ENCODE measurements around the gene CLN6.

The CLN6 gene

GRCh38 chr15:68210821-68211655, 18.5 kb downstream of the CLN6 start:
- Histone ChIP-seq H3K27ac (ENCODE audit: low read depth, low read length) (no peak overlapping the region), H3K4me3 (ENCODE audit: low read depth, low read length) (no peak overlapping the region), H3K4me1 (ENCODE audit: control insufficient read depth, insufficient read depth, low read length) (peaks cover 26% of the 10 kb centered on the region)

GRCh38 chr15:68210409-68210756, 19.1 kb downstream of the CLN6 start:
- peaks cover 20% of the 10 kb centered on the region for H3K36me3 ChIP-seq (ENCODE audit: control insufficient read depth, insufficient read depth, low read length)
- H3K9ac ChIP-seq (ENCODE audit: low read length): peak overlapping the region; percentile 12
- no peaks in the 10 kb centered on the region for H3K27me3 ChIP-seq (ENCODE audit: control insufficient read depth, insufficient read depth, low read length)
- H3K27ac ChIP-seq (ENCODE audit: low read depth, low read length): no peak overlapping the region
- H3K4me1 ChIP-seq (ENCODE audit: control insufficient read depth, insufficient read depth, low read length): peaks cover 32% of the 10 kb centered on the region
- no peak overlapping the region for H3K4me3 ChIP-seq (ENCODE audit: low read depth, low read length)
- H3K9me3 ChIP-seq (ENCODE audit: control insufficient read depth, insufficient read depth, low read depth, low read length): no peaks in the 10 kb centered on the region

More at GRCh38 chr15:68210821-68211655, 18.5 kb downstream of the CLN6 start:
- H3K27me3 ChIP-seq (ENCODE audit: control insufficient read depth, insufficient read depth, low read length): no peaks in the 10 kb centered on the region
- no peak overlapping the region for H3K9ac ChIP-seq (ENCODE audit: low read length)
- H3K9me3 ChIP-seq (ENCODE audit: control insufficient read depth, insufficient read depth, low read depth, low read length): no peaks in the 10 kb centered on the region
- H3K36me3 ChIP-seq (ENCODE audit: control insufficient read depth, insufficient read depth, low read length): peaks cover 25% of the 10 kb centered on the region

DNA sequence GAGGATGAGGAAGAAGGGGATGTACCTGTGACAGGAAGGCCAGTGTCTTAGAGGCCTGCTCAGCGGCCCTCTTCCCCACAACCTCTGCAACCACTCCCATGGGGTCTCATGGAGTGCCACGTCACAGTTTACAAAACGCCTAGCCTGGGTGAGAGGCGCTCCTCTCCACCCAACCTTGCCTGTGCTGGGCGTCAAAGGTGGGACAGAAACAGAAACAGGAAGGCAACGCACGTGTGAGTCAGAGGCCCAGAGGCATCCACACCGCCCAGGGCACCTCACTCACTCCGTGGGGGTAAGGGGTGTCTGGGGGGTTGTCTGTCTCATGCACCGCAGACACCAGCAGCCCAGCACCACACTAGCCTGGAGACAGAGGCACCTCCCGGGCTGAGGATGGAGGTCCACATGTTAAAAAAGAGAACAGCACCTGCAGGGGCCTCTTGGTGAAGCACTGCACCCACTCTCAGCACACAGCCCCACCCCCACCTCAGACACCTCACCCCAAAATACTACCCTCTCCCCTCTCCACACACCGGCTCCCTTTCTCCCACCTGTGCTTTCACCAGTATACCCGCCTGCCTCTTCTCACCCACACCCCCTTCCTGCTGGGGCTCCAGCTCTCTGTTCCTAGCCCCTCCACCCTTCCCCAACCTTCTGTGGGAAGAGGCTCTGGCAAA, 19.7 kb downstream of the CLN6 start:
- Histone ChIP-seq H3K4me3 (ENCODE audit: low read depth, low read length) (no peak overlapping the region), H3K36me3 (ENCODE audit: control insufficient read depth, insufficient read depth, low read length) (peaks cover 20% of the 10 kb centered on the region), H3K27me3 (ENCODE audit: control insufficient read depth, insufficient read depth, low read length) (no peaks in the 10 kb centered on the region), H3K9me3 (ENCODE audit: control insufficient read depth, insufficient read depth, low read depth, low read length) (no peaks in the 10 kb centered on the region), H3K4me1 (ENCODE audit: control insufficient read depth, insufficient read depth, low read length) (peaks cover 37% of the 10 kb centered on the region), H3K9ac (ENCODE audit: low read length) (peak overlapping the region; percentile 12), H3K27ac (ENCODE audit: low read depth, low read length) (no peak overlapping the region)

DNA sequence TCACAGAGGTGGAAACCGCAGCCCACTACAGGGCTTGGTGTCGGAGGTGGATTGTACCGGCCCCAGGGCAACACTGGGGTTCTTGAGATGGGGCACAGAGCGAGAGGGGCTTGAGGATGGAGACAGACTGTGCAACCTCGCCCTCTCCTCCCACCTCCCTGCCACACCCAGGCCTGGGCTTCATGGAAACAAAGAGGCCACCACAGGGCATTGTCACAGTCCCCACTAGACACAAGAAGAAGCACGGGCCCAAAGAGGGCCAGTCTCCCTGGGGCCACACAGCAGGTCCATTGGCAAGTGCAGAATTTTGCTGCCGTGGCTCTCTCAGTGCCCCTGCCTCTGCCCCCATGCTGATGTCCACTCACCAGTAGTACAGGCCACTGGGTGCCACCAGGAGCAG, 20.3 kb downstream of the CLN6 start:
- Histone ChIP-seq H3K9ac (ENCODE audit: low read length) (no peak overlapping the region), H3K27me3 (ENCODE audit: control insufficient read depth, insufficient read depth, low read length) (no peaks in the 10 kb centered on the region), H3K9me3 (ENCODE audit: control insufficient read depth, insufficient read depth, low read depth, low read length) (no peaks in the 10 kb centered on the region), H3K36me3 (ENCODE audit: control insufficient read depth, insufficient read depth, low read length) (peaks cover 20% of the 10 kb centered on the region), H3K4me3 (ENCODE audit: low read depth, low read length) (no peak overlapping the region), H3K27ac (ENCODE audit: low read depth, low read length) (no peak overlapping the region), H3K4me1 (ENCODE audit: control insufficient read depth, insufficient read depth, low read length) (peaks cover 38% of the 10 kb centered on the region)

DNA sequence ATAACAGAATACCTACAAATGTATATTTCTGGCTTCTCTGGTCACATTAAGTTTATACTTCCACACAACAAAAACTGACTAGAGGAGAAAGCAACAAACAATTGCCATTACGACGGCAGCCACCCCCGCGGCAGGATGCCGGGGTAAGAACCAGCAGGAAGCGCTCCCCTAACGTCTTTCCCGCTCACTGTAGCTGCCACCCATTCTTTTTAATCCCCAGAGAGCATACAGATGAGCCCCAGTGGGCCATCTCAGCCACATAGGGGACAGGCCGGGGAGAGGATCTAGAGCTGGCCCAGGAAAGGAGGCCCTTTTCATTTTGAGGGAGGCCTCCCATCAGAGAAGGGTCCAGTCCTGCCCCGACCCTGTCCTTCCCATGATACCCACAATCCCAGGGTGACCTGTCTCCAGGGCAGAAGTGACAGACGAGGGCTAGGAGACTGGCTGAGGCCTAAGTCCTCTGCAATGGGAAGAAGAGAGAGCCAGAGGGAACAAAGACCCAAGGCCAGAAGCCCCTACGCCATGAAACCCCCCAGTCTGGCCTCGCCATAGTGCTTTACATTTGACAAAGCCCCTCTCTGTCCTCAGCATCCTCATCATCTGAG, 20.8 kb downstream of the CLN6 start:
- Histone ChIP-seq H3K27me3 (ENCODE audit: control insufficient read depth, insufficient read depth, low read length) (no peaks in the 10 kb centered on the region), H3K27ac (ENCODE audit: low read depth, low read length) (no peak overlapping the region), H3K9ac (ENCODE audit: low read length) (no peak overlapping the region), H3K4me3 (ENCODE audit: low read depth, low read length) (no peak overlapping the region), H3K4me1 (ENCODE audit: control insufficient read depth, insufficient read depth, low read length) (peaks cover 38% of the 10 kb centered on the region), H3K36me3 (ENCODE audit: control insufficient read depth, insufficient read depth, low read length) (peaks cover 20% of the 10 kb centered on the region), H3K9me3 (ENCODE audit: control insufficient read depth, insufficient read depth, low read depth, low read length) (no peaks in the 10 kb centered on the region)

GRCh38 chr15:68208136-68208535, 21.4 kb downstream of the CLN6 start:
- Histone ChIP-seq H3K4me3 (ENCODE audit: low read depth, low read length) (no peak overlapping the region), H3K4me1 (ENCODE audit: control insufficient read depth, insufficient read depth, low read length) (peaks cover 38% of the 10 kb centered on the region), H3K9ac (ENCODE audit: low read length) (no peak overlapping the region), H3K36me3 (ENCODE audit: control insufficient read depth, insufficient read depth, low read length) (peaks cover 20% of the 10 kb centered on the region), H3K9me3 (ENCODE audit: control insufficient read depth, insufficient read depth, low read depth, low read length) (no peaks in the 10 kb centered on the region), H3K27ac (ENCODE audit: low read depth, low read length) (no peak overlapping the region), H3K27me3 (ENCODE audit: control insufficient read depth, insufficient read depth, low read length) (no peaks in the 10 kb centered on the region)

DNA sequence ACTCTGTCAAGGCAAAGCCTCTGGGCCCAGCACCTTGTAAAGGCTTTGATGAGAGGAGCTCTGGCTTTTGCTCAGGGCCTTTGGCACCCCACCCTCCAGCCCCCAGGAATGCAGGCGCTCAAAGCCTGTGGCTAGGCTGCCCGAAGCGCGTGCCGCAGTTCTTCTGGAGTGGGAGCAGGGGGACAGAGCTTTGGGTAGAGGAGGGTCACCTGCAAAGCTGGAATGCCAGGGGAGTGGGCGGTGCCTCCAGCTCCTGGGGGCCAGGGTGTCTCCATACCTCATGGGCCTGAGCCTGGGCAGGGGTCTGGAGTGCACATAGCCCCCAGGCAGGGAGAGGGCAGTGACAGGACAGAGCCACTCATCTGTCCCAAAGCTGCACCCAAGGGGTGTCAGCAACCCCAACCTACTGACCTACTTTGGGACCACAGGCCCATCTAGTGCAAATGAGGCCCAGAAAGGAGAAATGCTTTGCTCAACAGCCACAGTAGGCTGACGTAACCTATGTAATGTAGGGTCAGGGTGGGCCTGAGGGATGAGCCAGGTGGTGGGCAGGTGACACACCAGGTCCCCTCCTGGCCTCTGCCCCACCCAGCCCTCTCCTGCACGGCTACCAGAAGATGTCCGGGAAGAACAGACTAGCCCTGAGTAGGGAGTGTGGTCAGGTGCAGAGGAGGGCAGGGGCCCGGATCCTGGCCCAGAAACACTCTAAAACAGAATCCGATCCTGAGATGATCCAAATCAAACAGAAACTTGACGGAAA, 22.2 kb downstream of the CLN6 start:
- Histone ChIP-seq H3K9me3 (ENCODE audit: control insufficient read depth, insufficient read depth, low read depth, low read length) (no peaks in the 10 kb centered on the region), H3K4me1 (ENCODE audit: control insufficient read depth, insufficient read depth, low read length) (peaks cover 38% of the 10 kb centered on the region), H3K27ac (ENCODE audit: low read depth, low read length) (no peak overlapping the region), H3K9ac (ENCODE audit: low read length) (no peak overlapping the region), H3K4me3 (ENCODE audit: low read depth, low read length) (no peak overlapping the region), H3K36me3 (ENCODE audit: control insufficient read depth, insufficient read depth, low read length) (peaks cover 20% of the 10 kb centered on the region), H3K27me3 (ENCODE audit: control insufficient read depth, insufficient read depth, low read length) (no peaks in the 10 kb centered on the region)

DNA sequence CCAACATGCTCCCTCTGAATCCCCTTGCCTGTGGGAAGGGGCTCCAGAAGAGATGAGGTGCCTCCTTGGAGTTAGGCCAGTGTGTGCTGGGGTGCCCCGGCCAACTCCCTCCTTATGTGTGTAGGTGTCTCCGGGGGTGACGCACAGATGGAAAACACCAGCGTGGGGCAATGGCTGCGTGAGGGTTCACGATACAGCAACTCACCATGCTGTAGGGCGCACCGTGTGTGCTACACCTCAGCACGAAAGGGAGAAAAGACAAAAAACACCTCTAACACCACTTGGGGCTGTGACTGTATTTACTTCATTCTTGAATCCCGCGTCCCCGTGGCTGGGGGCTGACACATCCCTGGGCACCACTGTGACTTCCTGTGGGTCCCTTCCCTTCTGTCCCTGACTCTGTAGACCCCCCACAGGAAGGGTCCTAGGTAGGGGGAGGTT, 22.8 kb downstream of the CLN6 start:
- H3K4me1 ChIP-seq (ENCODE audit: control insufficient read depth, insufficient read depth, low read length): peaks cover 44% of the 10 kb centered on the region
- no peak overlapping the region for H3K27ac ChIP-seq (ENCODE audit: low read depth, low read length)
- no peaks in the 10 kb centered on the region for H3K27me3 ChIP-seq (ENCODE audit: control insufficient read depth, insufficient read depth, low read length)
- H3K36me3 ChIP-seq (ENCODE audit: control insufficient read depth, insufficient read depth, low read length): peaks cover 20% of the 10 kb centered on the region
- H3K9me3 ChIP-seq (ENCODE audit: control insufficient read depth, insufficient read depth, low read depth, low read length): no peaks in the 10 kb centered on the region
- no peak overlapping the region for H3K4me3 ChIP-seq (ENCODE audit: low read depth, low read length)
- no peak overlapping the region for H3K9ac ChIP-seq (ENCODE audit: low read length)

DNA sequence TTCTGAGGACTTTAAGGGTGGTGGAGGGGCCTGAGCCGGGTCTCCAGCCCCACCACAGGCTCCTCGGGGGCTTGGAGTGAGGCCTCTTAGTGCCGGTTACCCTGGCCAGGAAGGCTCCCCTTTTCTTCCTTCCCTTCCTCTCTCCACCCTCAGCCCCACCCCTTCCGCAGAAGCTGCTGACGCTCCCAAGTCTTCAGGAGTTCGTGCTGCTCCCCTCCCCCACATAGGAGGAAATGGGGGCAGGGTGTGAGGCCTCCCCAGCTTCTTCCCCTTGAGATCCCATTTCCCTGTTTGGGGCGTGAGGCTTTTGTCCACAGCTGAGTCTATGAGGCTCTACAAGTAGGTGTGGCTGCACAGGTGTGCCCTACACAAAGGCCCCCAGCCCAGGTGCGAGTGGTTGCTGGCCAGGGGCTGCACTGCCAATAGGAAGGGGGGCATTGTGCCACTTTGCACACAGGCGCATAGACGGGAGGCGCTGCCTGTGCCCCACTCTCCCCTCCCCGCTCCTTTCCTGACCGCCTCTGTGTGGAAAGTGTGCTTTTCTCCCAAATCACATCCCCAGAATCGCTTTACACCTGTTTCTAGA, 23.5 kb downstream of the CLN6 start:
- Histone ChIP-seq H3K27ac (ENCODE audit: low read depth, low read length) (peak overlapping the region; percentile 29), H3K36me3 (ENCODE audit: control insufficient read depth, insufficient read depth, low read length) (peaks cover 20% of the 10 kb centered on the region), H3K27me3 (ENCODE audit: control insufficient read depth, insufficient read depth, low read length) (no peaks in the 10 kb centered on the region), H3K9me3 (ENCODE audit: control insufficient read depth, insufficient read depth, low read depth, low read length) (no peaks in the 10 kb centered on the region), H3K4me3 (ENCODE audit: low read depth, low read length) (no peak overlapping the region), H3K9ac (ENCODE audit: low read length) (peak overlapping the region; percentile 22), H3K4me1 (ENCODE audit: control insufficient read depth, insufficient read depth, low read length) (peaks cover 49% of the 10 kb centered on the region)

- Histone ChIP-seq H3K27ac (ENCODE audit: low read depth, low read length) (peak overlapping the region; percentile 29), H3K9ac (ENCODE audit: low read length) (peak overlapping the region; percentile 22), H3K4me3 (ENCODE audit: low read depth, low read length) (no peak overlapping the region)
Measured at GRCh38 chr15:68205558-68205944, 24.0 kb downstream of the CLN6 start.

More at GRCh38 chr15:68205558-68205944, 24.0 kb downstream of the CLN6 start:
- no peaks in the 10 kb centered on the region for H3K27me3 ChIP-seq (ENCODE audit: control insufficient read depth, insufficient read depth, low read length)
- peaks cover 20% of the 10 kb centered on the region for H3K36me3 ChIP-seq (ENCODE audit: control insufficient read depth, insufficient read depth, low read length)
- peaks cover 48% of the 10 kb centered on the region for H3K4me1 ChIP-seq (ENCODE audit: control insufficient read depth, insufficient read depth, low read length)
- no peaks in the 10 kb centered on the region for H3K9me3 ChIP-seq (ENCODE audit: control insufficient read depth, insufficient read depth, low read depth, low read length)
